ENCODE measurements around the gene GRAMD2A. TPM values are rescaled to one million over a fixed set of nuclear protein-coding genes. Genes with fewer than 3 reads are reported as not detected.
A peak's percentile ranks its signal among the peaks of the same experiment; 100 is the strongest.

The GRAMD2A gene
- total and polyA plus RNA-seq, 2 experiments from 2014 or later = 4.4 to 4.6 TPM

- WGBS (ENCODE audit: low lambda C conversion rate, missing lambda C conversion rate) = 94% methylated on average over 15 of the region's 15 CpGs
- no peak for DNase-seq (ENCODE audit: low spot score)
- no peaks in the 10 kb centered on the region for H3K36me3 ChIP-seq (replicated peaks; ENCODE audit: insufficient read depth, low read depth)
- TF ChIP-seq EZH2 (IDR thresholded peaks at IDR 0.05; ENCODE audit: borderline replicate concordance) (no peak), CTCF (IDR thresholded peaks at IDR 0.05; ENCODE audit: poor library complexity) (no peak)
- no peak overlapping the region for H3K4me2 ChIP-seq
- H3K9me3 ChIP-seq (ENCODE audit: low read depth) = no peaks in the 10 kb centered on the region
- H3K4me3 ChIP-seq = no peak overlapping the region
- H3K9me2 ChIP-seq (replicated peaks; ENCODE audit: insufficient read depth) = no peaks in the 10 kb centered on the region
- no peaks in the 10 kb centered on the region for H4K20me1 ChIP-seq (ENCODE audit: insufficient read depth, poor library complexity, severe bottlenecking)
- no peak overlapping the region for H2AFZ ChIP-seq
- H3K4me1 ChIP-seq (ENCODE audit: insufficient read depth) = no peaks in the 10 kb centered on the region
- no peaks in the 10 kb centered on the region for H3K79me2 ChIP-seq
- H3K27ac ChIP-seq = no peak overlapping the region
- peaks cover 13% of the 10 kb centered on the region for H3K27me3 ChIP-seq
Measured at GRCh38 chr15:72200395-72201237, 3.0 kb upstream of the GRAMD2A start.

- Histone ChIP-seq H2AFZ (no peak overlapping the region), H4K20me1 (ENCODE audit: insufficient read depth, poor library complexity, severe bottlenecking) (no peaks in the 10 kb centered on the region), H3K9me2 (replicated peaks; ENCODE audit: insufficient read depth) (no peaks in the 10 kb centered on the region), H3K9me3 (ENCODE audit: low read depth) (no peaks in the 10 kb centered on the region), H3K4me3 (no peak overlapping the region), H3K79me2 (no peaks in the 10 kb centered on the region), H3K27me3 (peaks cover 13% of the 10 kb centered on the region), H3K27ac (no peak overlapping the region), H3K4me2 (no peak overlapping the region), H3K4me1 (ENCODE audit: insufficient read depth) (no peaks in the 10 kb centered on the region), H3K36me3 (replicated peaks; ENCODE audit: insufficient read depth, low read depth) (no peaks in the 10 kb centered on the region)
- TF ChIP-seq EZH2phosphoT487 (IDR thresholded peaks at IDR 0.05; ENCODE audit: low read depth, severe bottlenecking, unreplicated experiment) = no peak
- peak; percentile 85 for TF ChIP-seq CTCF (IDR thresholded peaks at IDR 0.05; ENCODE audit: poor library complexity)
- peak; percentile 85 for DNase-seq (ENCODE audit: low spot score)
- 73% methylated on average over 2 of the region's 2 CpGs for WGBS (ENCODE audit: low lambda C conversion rate, missing lambda C conversion rate)
Measured at GRCh38 chr15:72199721-72200212, 2.2 kb upstream of the GRAMD2A start.

GRCh38 chr15:72199205-72199515 lies 1.6 kb upstream of the GRAMD2A start:
- no peak overlapping the region for H3K27ac ChIP-seq
- H3K9me2 ChIP-seq (replicated peaks; ENCODE audit: insufficient read depth) = no peaks in the 10 kb centered on the region
- no peak overlapping the region for H2AFZ ChIP-seq
- peaks cover 13% of the 10 kb centered on the region for H3K27me3 ChIP-seq
- no peak overlapping the region for H3K4me3 ChIP-seq
- no peaks in the 10 kb centered on the region for H3K9me3 ChIP-seq (ENCODE audit: low read depth)
- H3K4me1 ChIP-seq (ENCODE audit: insufficient read depth) = no peaks in the 10 kb centered on the region
- H3K36me3 ChIP-seq (replicated peaks; ENCODE audit: insufficient read depth, low read depth) = no peaks in the 10 kb centered on the region
- no peaks in the 10 kb centered on the region for H3K79me2 ChIP-seq
- no peak for TF ChIP-seq EZH2phosphoT487 (IDR thresholded peaks at IDR 0.05; ENCODE audit: low read depth, severe bottlenecking, unreplicated experiment)
- TF ChIP-seq EZH2 (IDR thresholded peaks at IDR 0.05; ENCODE audit: borderline replicate concordance) = no peak
- TF ChIP-seq CTCF (IDR thresholded peaks at IDR 0.05; ENCODE audit: poor library complexity) = no peak
- WGBS (ENCODE audit: low lambda C conversion rate, missing lambda C conversion rate) = 91% methylated on average over 2 of the region's 2 CpGs
- H3K4me2 ChIP-seq = no peak overlapping the region
- no peak for DNase-seq (ENCODE audit: low spot score)
- H4K20me1 ChIP-seq (ENCODE audit: insufficient read depth, poor library complexity, severe bottlenecking) = no peaks in the 10 kb centered on the region
